CD4-positive, alpha-beta T cell (primary cell): ENCODE measurements around the gene VWA5A. TPM values are rescaled to one million over a fixed set of nuclear protein-coding genes. Genes with fewer than 3 reads are reported as not detected.

ENCODE experiments used
- ATAC-seq: fragments of 200-7000 bp; cut with Tn5 transposase; one replicate; pipeline ENCODE4 v1.10.0; 2022; ENCODE audit warnings: mild to moderate bottlenecking; ENCODE audit not compliant: poor library complexity
- CTCF ChIA-PET: fragments of 350-600 bp; sonication (Branson Sonifier 250); formaldehyde crosslinking; loops from one replicate; lab custom pipeline; 2021; ENCODE audit warnings: antibody characterized with exemption, inconsistent platforms; lab: Charles Lee
- POLR2A ChIA-PET: fragments of 350-600 bp; sonication (Branson Sonifier 250); formaldehyde crosslinking; loops from one replicate; lab custom pipeline; 2021; ENCODE audit warnings: antibody characterized with exemption, inconsistent platforms; lab: Charles Lee
- DNase-seq, 14 experiments: peaks; one replicate each; pipeline ENCODE4 v3.0.0-alpha.2; 2013 to 2020; ENCODE audit warnings: mixed read lengths in 2 of 14
- H3K27ac ChIP-seq, 2 donors: one replicate each; pipeline versions ENCODE4 v1.5.1 to v1.7.0; 2013; ENCODE audit warnings: low read length in 2 of 2, low read depth in 1 of 2, mild to moderate bottlenecking in 1 of 2
- H3K27me3 ChIP-seq, 2 experiments: 1 replicate in 1 of 2; 2 replicates in 1 of 2; pipeline versions ENCODE4 v1.6.1 to v1.7.0; 2013; ENCODE audit warnings: low read length in 2 of 2, control low read depth in 1 of 2, mild to moderate bottlenecking in 1 of 2, moderate library complexity in 1 of 2; ENCODE audit not compliant: insufficient read depth in 2 of 2, control insufficient read depth in 1 of 2
- H3K36me3 ChIP-seq: one replicate; pipeline ENCODE4 v1.6.1; 2013; ENCODE audit warnings: low read length, control low read depth; ENCODE audit not compliant: insufficient read depth
- H3K4me1 ChIP-seq: one replicate; pipeline ENCODE4 v1.6.1; 2013; ENCODE audit warnings: low read length, control low read depth; ENCODE audit not compliant: insufficient read depth
- H3K4me3 ChIP-seq: one replicate; pipeline ENCODE4 v1.5.1; 2013; ENCODE audit warnings: mild to moderate bottlenecking, low read length, moderate library complexity
- H3K9me3 ChIP-seq, 2 experiments: 1 replicate in 1 of 2; 2 replicates in 1 of 2; pipeline versions ENCODE4 v1.6.1 to v1.7.0; 2013; ENCODE audit warnings: low read length in 2 of 2, mild to moderate bottlenecking in 2 of 2, control low read depth in 1 of 2, moderate library complexity in 1 of 2; ENCODE audit not compliant: control insufficient read depth in 1 of 2, insufficient read depth in 1 of 2
- H3K27ac Mint-ChIP-seq: one replicate; pipeline ENCODE4 v1.8.0; 2020; ENCODE audit warnings: mixed read lengths
- H3K27me3 Mint-ChIP-seq: one replicate; pipeline ENCODE4 v1.8.0; 2021; ENCODE audit warnings: mixed read lengths
- H3K36me3 Mint-ChIP-seq: one replicate; pipeline ENCODE4 v1.8.0; 2021; ENCODE audit warnings: low read depth, mixed read lengths
- H3K4me1 Mint-ChIP-seq: one replicate; pipeline ENCODE4 v1.8.0; 2021; ENCODE audit warnings: low read depth, mixed read lengths
- H3K4me3 Mint-ChIP-seq: one replicate; pipeline ENCODE4 v1.8.0; 2020; ENCODE audit warnings: mild to moderate bottlenecking, mixed read lengths
- H3K9me3 Mint-ChIP-seq: one replicate; pipeline ENCODE4 v1.8.0; 2020; ENCODE audit warnings: mixed read lengths
- CTCF ChIP-seq: fragments of 200-600 bp; IDR thresholded peaks from one replicate; pipeline ENCODE4 v1.8.0; 2022; ENCODE audit warnings: antibody characterized with exemption, mild to moderate bottlenecking
- intact Hi-C, 2 experiments: fragments of 100-400 bp; cut with DNase I in 1 of 2; cut with micrococcal nuclease in 1 of 2; formaldehyde crosslinking; loops; one replicate each; pipeline versions ENCODE4 v1.15.1 to v1.9.0; 2023 to 2025; cut with DNase I, micrococcal nuclease
- total RNA-seq, 174 experiments: library from RNA in 2 of 174; stranded (reverse) in 2 of 174; gene quantifications; one replicate each; pipeline ENCODE4 v1.2.3 and lab custom pipeline; 2021 to 2026

The VWA5A gene
- total RNA-seq, 2 experiments from 2014 or later: 5.1 to 5.6 TPM

GRCh38 chr11:124072147-124072546 is 43.1 kb upstream of the VWA5A start:
- Histone ChIP-seq H3K9me3 (peaks cover 0 to 3% of the 10 kb centered on the region in 2 experiments), H3K4me3 (no peak overlapping the region), H3K27me3 (peaks cover 18 to 26% of the 10 kb centered on the region in 2 experiments), H3K27ac (no peak overlapping the region), H3K36me3 (no peaks in the 10 kb centered on the region), H3K4me1 (peaks cover 14% of the 10 kb centered on the region)
- ChIA-PET CTCF (interaction anchor here (1.3 to 1.6 kb wide), 2 partner anchors 12 to 122 kb away, joined by 5 to 8 read pairs; no protein-coding TSS in a partner anchor), POLR2A (no interaction called here)
- Mint-ChIP-seq H3K27me3 (peaks cover 61% of the 10 kb centered on the region), H3K36me3 (no peaks in the 10 kb centered on the region), H3K4me1 (peaks cover 15% of the 10 kb centered on the region), H3K4me3 (no peak overlapping the region), H3K9me3 (no peaks in the 10 kb centered on the region), H3K27ac (no peak overlapping the region)
- DNase-seq (no peak), ATAC-seq (no peak)
- intact Hi-C loops: loop anchor here in 1 of 2 experiments (2.0 to 5.0 kb wide), 2 partner anchors 123 to 515 kb away; no protein-coding TSS in a partner anchor
- TF ChIP-seq CTCF: no peak

DNA sequence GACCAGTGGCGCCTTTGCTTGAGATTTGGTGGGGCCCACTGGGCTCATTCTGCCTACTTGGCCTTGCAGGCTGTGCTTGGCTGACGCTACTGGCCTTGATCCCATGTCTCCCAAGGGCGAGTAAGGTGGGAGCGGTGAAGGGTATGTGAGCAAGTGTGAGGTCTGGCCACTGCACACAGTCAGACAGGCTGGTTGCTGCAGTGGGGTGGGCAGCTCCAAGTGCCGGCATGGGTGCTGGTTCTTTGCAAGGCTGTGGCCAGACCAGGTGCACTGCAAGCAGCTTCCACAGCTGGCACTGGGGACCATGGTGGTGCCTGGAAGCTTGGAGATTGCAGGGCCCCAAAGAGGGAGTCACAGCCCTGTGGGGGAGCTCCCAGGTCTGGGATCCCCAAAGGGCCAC is 40.7 kb upstream of the VWA5A start:
- Mint-ChIP-seq H3K36me3 (no peaks in the 10 kb centered on the region), H3K27me3 (peaks cover 52% of the 10 kb centered on the region), H3K27ac (no peak overlapping the region), H3K4me3 (no peak overlapping the region), H3K9me3 (no peaks in the 10 kb centered on the region), H3K4me1 (peaks cover 15% of the 10 kb centered on the region)
- DNase-seq (no peak), ATAC-seq (no peak)
- POLR2A ChIA-PET: no interaction called here
- CTCF ChIA-PET: no interaction called here
- Histone ChIP-seq H3K27me3 (peaks cover 18 to 26% of the 10 kb centered on the region in 2 experiments), H3K4me1 (peaks cover 11% of the 10 kb centered on the region), H3K27ac (no peak overlapping the region), H3K9me3 (peaks cover 0 to 3% of the 10 kb centered on the region in 2 experiments), H3K4me3 (no peak overlapping the region), H3K36me3 (no peaks in the 10 kb centered on the region)
- intact Hi-C loops: loop anchor here in 1 of 2 experiments (5.0 kb wide), 1 partner anchor 513 kb away; no protein-coding TSS in a partner anchor
- no peak for TF ChIP-seq CTCF

- no peak overlapping the region for H3K27ac ChIP-seq
- no peak for DNase-seq
- no peaks in the 10 kb centered on the region for H3K9me3 Mint-ChIP-seq
- H3K27me3 Mint-ChIP-seq: peaks cover 50% of the 10 kb centered on the region
- H3K4me3 Mint-ChIP-seq: no peak overlapping the region
- TF ChIP-seq CTCF: no peak
- H3K36me3 ChIP-seq: no peaks in the 10 kb centered on the region
- POLR2A ChIA-PET: no interaction called here
- H3K4me3 ChIP-seq: no peak overlapping the region
- H3K4me1 Mint-ChIP-seq: peaks cover 15% of the 10 kb centered on the region
- H3K27me3 ChIP-seq: peaks cover 18 to 20% of the 10 kb centered on the region in 2 experiments
- no peak for ATAC-seq
- H3K4me1 ChIP-seq: peaks cover 8% of the 10 kb centered on the region
- H3K36me3 Mint-ChIP-seq: no peaks in the 10 kb centered on the region
- intact Hi-C loops: no loop called here
- CTCF ChIA-PET: no interaction called here
- H3K27ac Mint-ChIP-seq: no peak overlapping the region
- no peaks in the 10 kb centered on the region for H3K9me3 ChIP-seq
These were observed 39.8 kb upstream of the VWA5A start for GRCh38 chr11:124075492-124075840.
